Measurements from ENCODE around the gene NASP. TPM values are rescaled to one million over a fixed set of nuclear protein-coding genes. Genes with fewer than 3 reads are reported as not detected.

Gene NASP
- polyA plus RNA-seq, 2 donors, result 94.2 to 96.9 TPM

- 57 to 64% methylated on average over 8 of the region's 8 CpGs for WGBS, 2 donors
- peaks cover 0 to 5% of the 10 kb centered on the region in 2 donors for H3K4me1 ChIP-seq (ENCODE audit: control insufficient read depth in 2 of 2, insufficient read depth in 2 of 2, low read length in 1 of 2)
- no peaks in the 10 kb centered on the region for H3K9me3 ChIP-seq (ENCODE audit: control insufficient read depth in 2 of 2, insufficient read depth in 1 of 2, low read depth in 1 of 2, low read length in 1 of 2)
- H3K4me3 ChIP-seq (ENCODE audit: low read depth in 1 of 2, low read length in 2 of 2), result no peak overlapping the region
- peak overlapping the region in 1 of 2 donors; percentile 35 for H3K27ac ChIP-seq (ENCODE audit: low read depth in 2 of 2, low read length in 1 of 2)
- no peaks in the 10 kb centered on the region for H3K27me3 ChIP-seq (ENCODE audit: control insufficient read depth in 1 of 2, insufficient read depth in 2 of 2, low read length in 2 of 2)
- H3K36me3 ChIP-seq (ENCODE audit: control insufficient read depth in 2 of 2, insufficient read depth in 2 of 2, low read length in 1 of 2), result peaks cover 8 to 17% of the 10 kb centered on the region in 2 donors
These were observed 29.2 kb downstream of the NASP start for GRCh38 chr1:45612941-45613579.

GRCh38 chr1:45615885-45616284 is 32.0 kb downstream of the NASP start:
- Histone ChIP-seq H3K36me3 (ENCODE audit: control insufficient read depth in 2 of 2, insufficient read depth in 2 of 2, low read length in 1 of 2) (peaks cover 6 to 20% of the 10 kb centered on the region in 2 donors), H3K9me3 (ENCODE audit: control insufficient read depth in 2 of 2, insufficient read depth in 1 of 2, low read depth in 1 of 2, low read length in 1 of 2) (no peaks in the 10 kb centered on the region), H3K4me3 (ENCODE audit: low read depth in 1 of 2, low read length in 2 of 2) (no peak overlapping the region), H3K27me3 (ENCODE audit: control insufficient read depth in 1 of 2, insufficient read depth in 2 of 2, low read length in 2 of 2) (no peaks in the 10 kb centered on the region), H3K4me1 (ENCODE audit: control insufficient read depth in 2 of 2, insufficient read depth in 2 of 2, low read length in 1 of 2) (peaks cover 0 to 5% of the 10 kb centered on the region in 2 donors), H3K27ac (ENCODE audit: low read depth in 2 of 2, low read length in 1 of 2) (no peak overlapping the region)
- WGBS, 2 donors, result 84 to 87% methylated on average over 1 of the region's 1 CpG

- Histone ChIP-seq H3K9me3 (ENCODE audit: control insufficient read depth in 2 of 2, insufficient read depth in 1 of 2, low read depth in 1 of 2, low read length in 1 of 2) (no peaks in the 10 kb centered on the region), H3K27me3 (ENCODE audit: control insufficient read depth in 1 of 2, insufficient read depth in 2 of 2, low read length in 2 of 2) (no peaks in the 10 kb centered on the region), H3K36me3 (ENCODE audit: control insufficient read depth in 2 of 2, insufficient read depth in 2 of 2, low read length in 1 of 2) (peaks cover 6 to 24% of the 10 kb centered on the region in 2 donors), H3K4me1 (ENCODE audit: control insufficient read depth in 2 of 2, insufficient read depth in 2 of 2, low read length in 1 of 2) (peaks cover 0 to 5% of the 10 kb centered on the region in 2 donors), H3K27ac (ENCODE audit: low read depth in 2 of 2, low read length in 1 of 2) (no peak overlapping the region), H3K4me3 (ENCODE audit: low read depth in 1 of 2, low read length in 2 of 2) (no peak overlapping the region)
- 78 to 81% methylated on average over 4 of the region's 4 CpGs for WGBS, 2 donors
These were observed 33.8 kb downstream of the NASP start for GRCh38 chr1:45617618-45618017.

- Histone ChIP-seq H3K4me3 (ENCODE audit: low read depth in 1 of 2, low read length in 2 of 2) (no peak overlapping the region), H3K27ac (ENCODE audit: low read depth in 2 of 2, low read length in 1 of 2) (no peak overlapping the region), H3K36me3 (ENCODE audit: control insufficient read depth in 2 of 2, insufficient read depth in 2 of 2, low read length in 1 of 2) (peaks cover 6 to 30% of the 10 kb centered on the region in 2 donors), H3K27me3 (ENCODE audit: control insufficient read depth in 1 of 2, insufficient read depth in 2 of 2, low read length in 2 of 2) (no peaks in the 10 kb centered on the region), H3K9me3 (ENCODE audit: control insufficient read depth in 2 of 2, insufficient read depth in 1 of 2, low read depth in 1 of 2, low read length in 1 of 2) (no peaks in the 10 kb centered on the region), H3K4me1 (ENCODE audit: control insufficient read depth in 2 of 2, insufficient read depth in 2 of 2, low read length in 1 of 2) (peaks cover 0 to 3% of the 10 kb centered on the region in 2 donors)
- 59 to 71% methylated on average over 8 of the region's 8 CpGs for WGBS, 2 donors
These were observed 35.5 kb downstream of the NASP start for GRCh38 chr1:45619149-45619921.

GRCh38 chr1:45620588-45621500 is 37.0 kb downstream of the NASP start:
- WGBS, 2 donors, result 81 to 86% methylated on average over 17 of the region's 17 CpGs
- Histone ChIP-seq H3K27me3 (ENCODE audit: control insufficient read depth in 1 of 2, insufficient read depth in 2 of 2, low read length in 2 of 2) (no peaks in the 10 kb centered on the region), H3K36me3 (ENCODE audit: control insufficient read depth in 2 of 2, insufficient read depth in 2 of 2, low read length in 1 of 2) (peaks cover 3 to 28% of the 10 kb centered on the region in 2 donors), H3K4me3 (ENCODE audit: low read depth in 1 of 2, low read length in 2 of 2) (no peak overlapping the region), H3K9me3 (ENCODE audit: control insufficient read depth in 2 of 2, insufficient read depth in 1 of 2, low read depth in 1 of 2, low read length in 1 of 2) (no peaks in the 10 kb centered on the region), H3K27ac (ENCODE audit: low read depth in 2 of 2, low read length in 1 of 2) (peak overlapping the region; percentile 13 to 37), H3K4me1 (ENCODE audit: control insufficient read depth in 2 of 2, insufficient read depth in 2 of 2, low read length in 1 of 2) (peaks cover 0 to 3% of the 10 kb centered on the region in 2 donors)

GRCh38 chr1:45621501-45621836 is 37.6 kb downstream of the NASP start:
- no peaks in the 10 kb centered on the region for H3K9me3 ChIP-seq (ENCODE audit: control insufficient read depth in 2 of 2, insufficient read depth in 1 of 2, low read depth in 1 of 2, low read length in 1 of 2)
- peaks cover 0 to 3% of the 10 kb centered on the region in 2 donors for H3K4me1 ChIP-seq (ENCODE audit: control insufficient read depth in 2 of 2, insufficient read depth in 2 of 2, low read length in 1 of 2)
- WGBS, 2 donors, result 41 to 50% methylated on average over 3 of the region's 3 CpGs
- H3K36me3 ChIP-seq (ENCODE audit: control insufficient read depth in 2 of 2, insufficient read depth in 2 of 2, low read length in 1 of 2), result peaks cover 3 to 27% of the 10 kb centered on the region in 2 donors
- no peaks in the 10 kb centered on the region for H3K27me3 ChIP-seq (ENCODE audit: control insufficient read depth in 1 of 2, insufficient read depth in 2 of 2, low read length in 2 of 2)
- peak overlapping the region; percentile 37 to 50 for H3K27ac ChIP-seq (ENCODE audit: low read depth in 2 of 2, low read length in 1 of 2)
- no peak overlapping the region for H3K4me3 ChIP-seq (ENCODE audit: low read depth in 1 of 2, low read length in 2 of 2)

GRCh38 chr1:45621895-45622523 is 38.2 kb downstream of the NASP start:
- no peaks in the 10 kb centered on the region for H3K27me3 ChIP-seq (ENCODE audit: control insufficient read depth in 1 of 2, insufficient read depth in 2 of 2, low read length in 2 of 2)
- H3K9me3 ChIP-seq (ENCODE audit: control insufficient read depth in 2 of 2, insufficient read depth in 1 of 2, low read depth in 1 of 2, low read length in 1 of 2), result no peaks in the 10 kb centered on the region
- peaks cover 3 to 24% of the 10 kb centered on the region in 2 donors for H3K36me3 ChIP-seq (ENCODE audit: control insufficient read depth in 2 of 2, insufficient read depth in 2 of 2, low read length in 1 of 2)
- 67 to 72% methylated on average over 16 to 18 of the region's 18 CpGs for WGBS, 2 donors
- H3K4me3 ChIP-seq (ENCODE audit: low read depth in 1 of 2, low read length in 2 of 2), result no peak overlapping the region
- H3K4me1 ChIP-seq (ENCODE audit: control insufficient read depth in 2 of 2, insufficient read depth in 2 of 2, low read length in 1 of 2), result peaks cover 0 to 3% of the 10 kb centered on the region in 2 donors
- H3K27ac ChIP-seq (ENCODE audit: low read depth in 2 of 2, low read length in 1 of 2), result peak overlapping the region; percentile 37 to 50

GRCh38 chr1:45622524-45623394 is 38.9 kb downstream of the NASP start:
- Histone ChIP-seq H3K36me3 (ENCODE audit: control insufficient read depth in 2 of 2, insufficient read depth in 2 of 2, low read length in 1 of 2) (peaks cover 3 to 20% of the 10 kb centered on the region in 2 donors), H3K27me3 (ENCODE audit: control insufficient read depth in 1 of 2, insufficient read depth in 2 of 2, low read length in 2 of 2) (no peaks in the 10 kb centered on the region), H3K4me3 (ENCODE audit: low read depth in 1 of 2, low read length in 2 of 2) (no peak overlapping the region), H3K9me3 (ENCODE audit: control insufficient read depth in 2 of 2, insufficient read depth in 1 of 2, low read depth in 1 of 2, low read length in 1 of 2) (no peaks in the 10 kb centered on the region), H3K4me1 (ENCODE audit: control insufficient read depth in 2 of 2, insufficient read depth in 2 of 2, low read length in 1 of 2) (peaks cover 0 to 3% of the 10 kb centered on the region in 2 donors), H3K27ac (ENCODE audit: low read depth in 2 of 2, low read length in 1 of 2) (no peak overlapping the region)
- 55 to 74% methylated on average over 76 to 78 of the region's 78 CpGs for WGBS, 2 donors

All from esophagus (tissue), 2 donors.